Neural cell (in vitro differentiated cells): ENCODE data around the gene CSTF2. TPM values are rescaled to one million over a fixed set of nuclear protein-coding genes. Genes with fewer than 3 reads are reported as not detected.
"Not testable (repeated sequence)": the region's sequence is repeated elsewhere in the genome, so short reads cannot be mapped to it uniquely, and the experiment has no call there.

Source experiments
- H2AFZ ChIP-seq: fragments of 200-600, 300-800 bp; sonication (generic), shearing (Covaris generic); 2 replicates; pipeline ENCODE4 v1.6.0; 2014; ENCODE audit warnings: low read depth, mild to moderate bottlenecking, antibody characterized with exemption, low read length, moderate library complexity
- H3F3A ChIP-seq: fragments of 200-600 bp; shearing (Covaris generic); 2 replicates; pipeline ENCODE4 v1.6.1; 2016; ENCODE audit warnings: mild to moderate bottlenecking, moderate library complexity, mixed read lengths, antibody characterized with exemption, low read length; ENCODE audit not compliant: insufficient read depth, poor library complexity, severe bottlenecking
- H3K27ac ChIP-seq: fragments of 200-600, 300-800 bp; sonication (generic), shearing (Covaris generic); 2 replicates; pipeline ENCODE4 v1.5.1; 2014; ENCODE audit warnings: mild to moderate bottlenecking, low read length, moderate library complexity
- H3K27me3 ChIP-seq: fragments of 300-800, 200-600 bp; sonication (generic), shearing (Covaris generic); 2 replicates; pipeline ENCODE4 v1.6.0; 2014; ENCODE audit warnings: mild to moderate bottlenecking, low read depth, low read length, moderate library complexity; ENCODE audit not compliant: insufficient read depth
- H3K36me3 ChIP-seq: fragments of 300-800, 200-600 bp; sonication (generic), shearing (Covaris generic); 2 replicates; pipeline ENCODE4 v1.5.1; 2014; ENCODE audit warnings: mild to moderate bottlenecking, antibody characterized with exemption, low read length, moderate library complexity; ENCODE audit not compliant: insufficient read depth
- H3K4me2 ChIP-seq: fragments of 300-800, 200-600 bp; sonication (generic), shearing (Covaris generic); 2 replicates; pipeline ENCODE4 v1.6.0; 2014; ENCODE audit warnings: mild to moderate bottlenecking, low read length
- H3K4me3 ChIP-seq: fragments of 300-800, 200-600 bp; sonication (generic), shearing (Covaris generic); 2 replicates; pipeline ENCODE4 v1.5.1; 2014; ENCODE audit warnings: mild to moderate bottlenecking, low read length, moderate library complexity
- H3K79me2 ChIP-seq: fragments of 200-600 bp; shearing (Covaris generic); replicated peaks from 2 replicates; pipeline ENCODE4 v1.6.0; 2014; ENCODE audit warnings: mild to moderate bottlenecking, low read length, moderate library complexity; ENCODE audit not compliant: insufficient read depth
- H3K9ac ChIP-seq: fragments of 300-800, 200-600 bp; sonication (generic), shearing (Covaris generic); 2 replicates; pipeline ENCODE4 v1.6.1; 2016; ENCODE audit warnings: mild to moderate bottlenecking, low read length, mixed read lengths
- H3K9me2 ChIP-seq: fragments of 200-600 bp; shearing (Covaris generic); 2 replicates; pipeline ENCODE4 v1.6.1; 2016; ENCODE audit warnings: mild to moderate bottlenecking, low read length, mixed read lengths; ENCODE audit not compliant: insufficient read depth
- H3K9me3 ChIP-seq: fragments of 200-600, 300-800 bp; sonication (generic), shearing (Covaris generic); 2 replicates; pipeline ENCODE4 v1.6.1; 2016; ENCODE audit warnings: mild to moderate bottlenecking, mixed run types, low read length, moderate library complexity, mixed read lengths
- H4K20me1 ChIP-seq: fragments of 200-600 bp; shearing (Covaris generic); 2 replicates; pipeline ENCODE4 v1.6.1; 2016; ENCODE audit warnings: mild to moderate bottlenecking, mixed run types; ENCODE audit not compliant: insufficient read depth
- CTCF ChIP-seq: fragments of 450-650 bp; IDR thresholded peaks from 2 replicates; pipeline ENCODE4 v1.5.1; 2014; ENCODE audit warnings: antibody characterized with exemption, mild to moderate bottlenecking, moderate library complexity; ENCODE audit not compliant: poor library complexity, severe bottlenecking
- EP300 ChIP-seq: fragments of 450-650 bp; conservative IDR thresholded peaks from 2 replicates; pipeline ENCODE4 v1.6.1; 2014; ENCODE audit warnings: antibody characterized with exemption, mild to moderate bottlenecking, moderate library complexity; ENCODE audit not compliant: poor library complexity, severe bottlenecking
- EZH2 ChIP-seq: fragments of 200-600, 300-800 bp; shearing (Covaris generic), sonication (generic); IDR thresholded peaks from 2 replicates; pipeline ENCODE4 v1.6.1; 2014; ENCODE audit warnings: antibody characterized with exemption, low read length, borderline replicate concordance, mild to moderate bottlenecking; ENCODE audit not compliant: insufficient read depth, poor library complexity, severe bottlenecking
- MXI1 ChIP-seq: fragments of 450-650 bp; conservative IDR thresholded peaks from 2 replicates; pipeline ENCODE4 v1.6.1; 2014; ENCODE audit warnings: antibody characterized with exemption, mild to moderate bottlenecking; ENCODE audit not compliant: poor library complexity, severe bottlenecking
- POLR2AphosphoS5 ChIP-seq: IDR thresholded peaks from 2 replicates; pipeline ENCODE4 v1.6.1; 2012
- RAD21 ChIP-seq: fragments of 450-650 bp; conservative IDR thresholded peaks from 2 replicates; pipeline ENCODE4 v1.6.1; 2014; ENCODE audit warnings: antibody characterized with exemption, mild to moderate bottlenecking, moderate library complexity
- REST ChIP-seq: IDR thresholded peaks from 2 replicates; pipeline ENCODE4 v1.6.1; 2012; ENCODE audit warnings: borderline replicate concordance
- SMC3 ChIP-seq: fragments of 450-650 bp; conservative IDR thresholded peaks from 2 replicates; pipeline ENCODE4 v1.6.1; 2014; ENCODE audit warnings: antibody characterized with exemption, mild to moderate bottlenecking, moderate library complexity; ENCODE audit not compliant: poor library complexity
- TAF1 ChIP-seq: IDR thresholded peaks from 2 replicates; pipeline ENCODE4 v1.6.1; 2012; ENCODE audit warnings: low read depth
- polyA minus RNA-seq: library from RNA; depleted of rRNA, polyadenylated mRNA; stranded (reverse); fragments of >200 nt; gene quantifications from 2 replicates; pipeline ENCODE4 v1.2.3, GENCODE V29; 2014
- polyA plus RNA-seq: library from polyadenylated mRNA; depleted of rRNA; stranded (reverse); fragments of >200 nt; gene quantifications from 2 replicates; pipeline ENCODE4 v1.2.3, GENCODE V29; 2014

The CSTF2 gene
- polyA plus RNA-seq, result 19.2 and 21.6 TPM in 2 replicates
- polyA minus RNA-seq, result 17.1 and 19.2 TPM in 2 replicates

- peak within 1 kb of the TSS; percentile 70 for H3K27ac ChIP-seq
- H2AFZ ChIP-seq, result peak within 1 kb of the TSS; percentile 37
- no peaks in the 10 kb centered on the region for H4K20me1 ChIP-seq
These were observed at the start of gene CSTF2 for GRCh38 chrX:100819837-100820666. Gene CSTF2, plus strand, starts transcription at chrX:100820391. Its CDS starts 26 bp downstream, at chrX:100820417.

GRCh38 chrX:100796371-100796770 is 23.8 kb upstream of the CSTF2 start:
- H4K20me1 ChIP-seq, H3K79me2 ChIP-seq, H3K36me3 ChIP-seq, H3K9me3 ChIP-seq, H3K27ac ChIP-seq, H3K9ac ChIP-seq, H3K4me2 ChIP-seq, H3K27me3 ChIP-seq, H3K9me2 ChIP-seq, H3K4me3 ChIP-seq, H2AFZ ChIP-seq, H3F3A ChIP-seq: not testable (repeated sequence)

More at GRCh38 chrX:100819837-100820666, at the start of gene CSTF2:
- H3F3A ChIP-seq, result no peaks in the 10 kb centered on the region
- H3K79me2 ChIP-seq, result no peaks in the 10 kb centered on the region
- no peaks in the 10 kb centered on the region for H3K27me3 ChIP-seq
- peak within 1 kb of the TSS; percentile 65 for H3K9ac ChIP-seq
- H3K9me2 ChIP-seq, result no peaks in the 10 kb centered on the region
- TF ChIP-seq EZH2, result no peak
- TF ChIP-seq POLR2AphosphoS5, result peak; percentile 76
- no peak for TF ChIP-seq EP300
- TF ChIP-seq MXI1, result peak; percentile 86
- peak; percentile 55 for TF ChIP-seq REST
- peak; percentile 44 for TF ChIP-seq RAD21
- TF ChIP-seq TAF1, result no peak
- TF ChIP-seq CTCF, result peak; percentile 51
- TF ChIP-seq SMC3, result peak; percentile 58
- no peaks in the 10 kb centered on the region for H3K36me3 ChIP-seq
- H3K4me2 ChIP-seq, result peak within 1 kb of the TSS; percentile 76
- H3K9me3 ChIP-seq, result no peaks in the 10 kb centered on the region
- H3K4me3 ChIP-seq, result peak within 1 kb of the TSS; percentile 80
